Smooth muscle cell (in vitro differentiated cells): ENCODE measurements around the gene ADARB1. TPM values are rescaled to one million over a fixed set of nuclear protein-coding genes. Genes with fewer than 3 reads are reported as not detected.

ENCODE experiments used
- DNase-seq: peaks from one replicate; lab custom pipeline; 2025; ENCODE audit not compliant: unreplicated experiment; lab: John Stamatoyannopoulos, UW
- H2AFZ ChIP-seq: fragments of 200-600 bp; sonication (generic); 2 replicates; pipeline ENCODE4 v1.6.0; 2016; ENCODE audit warnings: antibody characterized with exemption, low read depth, mild to moderate bottlenecking
- H3F3A ChIP-seq: fragments of 200-600 bp; sonication (generic); 2 replicates; pipeline ENCODE4 v1.6.0; 2017; ENCODE audit warnings: antibody characterized with exemption, low read depth
- H3K27ac ChIP-seq: fragments of 200-600 bp; sonication (generic); 2 replicates; pipeline ENCODE4 v1.5.1; 2016; ENCODE audit warnings: low read depth, mild to moderate bottlenecking
- H3K27me3 ChIP-seq: fragments of 200-600 bp; sonication (generic); 2 replicates; pipeline ENCODE4 v1.6.1; 2016; ENCODE audit warnings: low read depth, mild to moderate bottlenecking
- H3K36me3 ChIP-seq: fragments of 200-600 bp; sonication (generic); 2 replicates; pipeline ENCODE4 v1.5.1; 2016; ENCODE audit warnings: low read depth
- H3K4me1 ChIP-seq: fragments of 200-600 bp; sonication (generic); 2 replicates; pipeline ENCODE4 v1.5.1; 2016; ENCODE audit warnings: low read depth
- H3K4me2 ChIP-seq: fragments of 200-600 bp; sonication (generic); 2 replicates; pipeline ENCODE4 v1.6.0; 2016; ENCODE audit warnings: mild to moderate bottlenecking
- H3K4me3 ChIP-seq: fragments of 200-600 bp; sonication (generic); 2 replicates; pipeline ENCODE4 v1.5.1; 2016; ENCODE audit warnings: mild to moderate bottlenecking
- H3K79me2 ChIP-seq: fragments of 200-600 bp; sonication (generic); 2 replicates; pipeline ENCODE4 v1.6.0; 2016; ENCODE audit warnings: low read depth, mild to moderate bottlenecking
- H3K9ac ChIP-seq: fragments of 200-600 bp; sonication (generic); 2 replicates; pipeline ENCODE4 v1.6.0; 2016; ENCODE audit warnings: low read depth
- H3K9me3 ChIP-seq: fragments of 200-600 bp; sonication (generic); replicated peaks from 2 replicates; pipeline ENCODE4 v1.5.1; 2016; ENCODE audit warnings: low read depth
- H4K20me1 ChIP-seq: fragments of 200-600 bp; sonication (generic); 2 replicates; pipeline ENCODE4 v1.6.0; 2016; ENCODE audit warnings: low read depth
- CTCF ChIP-seq: fragments of 200-600 bp; sonication (generic); IDR thresholded peaks from 2 replicates; pipeline ENCODE4 v1.5.1; 2017; ENCODE audit warnings: borderline replicate concordance, mild to moderate bottlenecking, antibody characterized with exemption; ENCODE audit not compliant: insufficient read depth, poor library complexity, severe bottlenecking
- WGBS: methylation state at CpG from one replicate; pipeline ENCODE4 v1.1.7; 2016; ENCODE audit warnings: low lambda C conversion rate; 5-methylcytosine and 5-hydroxymethylcytosine counted together
- polyA plus RNA-seq: library from polyadenylated mRNA; unstranded; fragments of >200 nt; fragmentation: Nextera tagmentation; extraction: Ambion mirVana; gene quantifications from 2 replicates; pipeline ENCODE4 v1.2.1, GENCODE V29; 2016
- total RNA-seq: library from RNA; depleted of rRNA; stranded (reverse); fragments of >200 nt; gene quantifications from 2 replicates; pipeline ENCODE4 v1.2.3, GENCODE V29; 2014

Gene ADARB1
- total and polyA plus RNA-seq, 2 experiments from 2014 or later = 25.6 to 28.9 TPM

- Histone ChIP-seq H3K27ac (no peak overlapping the region), H2AFZ (no peak overlapping the region), H4K20me1 (no peaks in the 10 kb centered on the region), H3K4me3 (no peak overlapping the region), H3K36me3 (no peaks in the 10 kb centered on the region), H3K9me3 (peaks cover 11% of the 10 kb centered on the region), H3F3A (no peaks in the 10 kb centered on the region), H3K4me2 (no peak overlapping the region), H3K79me2 (no peaks in the 10 kb centered on the region), H3K27me3 (peaks cover 9% of the 10 kb centered on the region), H3K4me1 (no peaks in the 10 kb centered on the region), H3K9ac (no peak overlapping the region)
- 77% methylated on average over 3 of the region's 3 CpGs for WGBS
- DNase-seq = no peak
- TF ChIP-seq CTCF = no peak
These were observed 169.2 kb downstream of the ADARB1 start for GRCh38 chr21:45243603-45244002.

- DNase-seq = no peak
- H3K79me2 ChIP-seq = no peaks in the 10 kb centered on the region
- H4K20me1 ChIP-seq = no peaks in the 10 kb centered on the region
- H3F3A ChIP-seq = no peaks in the 10 kb centered on the region
- no peak overlapping the region for H3K4me2 ChIP-seq
- H3K9ac ChIP-seq = no peak overlapping the region
- H3K27me3 ChIP-seq = peaks cover 9% of the 10 kb centered on the region
- no peak overlapping the region for H3K4me3 ChIP-seq
- no peaks in the 10 kb centered on the region for H3K36me3 ChIP-seq
- no peaks in the 10 kb centered on the region for H3K4me1 ChIP-seq
- H3K27ac ChIP-seq = no peak overlapping the region
- WGBS = 94% methylated on average over 8 of the region's 8 CpGs
- no peak overlapping the region for H2AFZ ChIP-seq
- H3K9me3 ChIP-seq = peaks cover 11% of the 10 kb centered on the region
- no peak for TF ChIP-seq CTCF
These were observed 170.5 kb downstream of the ADARB1 start for GRCh38 chr21:45244799-45245340.

GRCh38 chr21:45246386-45247320, 172.3 kb downstream of the ADARB1 start:
- Histone ChIP-seq H3K27me3 (peaks cover 9% of the 10 kb centered on the region), H4K20me1 (no peaks in the 10 kb centered on the region), H3K27ac (no peak overlapping the region), H3K36me3 (no peaks in the 10 kb centered on the region), H3K9ac (no peak overlapping the region), H3K4me2 (no peak overlapping the region), H3K79me2 (no peaks in the 10 kb centered on the region), H3K4me1 (no peaks in the 10 kb centered on the region), H3K9me3 (peaks cover 11% of the 10 kb centered on the region), H3K4me3 (no peak overlapping the region), H3F3A (no peaks in the 10 kb centered on the region), H2AFZ (no peak overlapping the region)
- TF ChIP-seq CTCF = no peak
- DNase-seq = no peak
- 90% methylated on average over 20 of the region's 20 CpGs for WGBS
